NCI-H1930 (cell line): ENCODE data around the gene HOTAIR.
A peak's percentile ranks its signal among the peaks of the same experiment; 100 is the strongest.

Source experiments
- DNase-seq, 2 experiments: peaks; one replicate each; lab custom pipeline; 2025; lab: John Stamatoyannopoulos, UW

HOTAIR gene

DNA sequence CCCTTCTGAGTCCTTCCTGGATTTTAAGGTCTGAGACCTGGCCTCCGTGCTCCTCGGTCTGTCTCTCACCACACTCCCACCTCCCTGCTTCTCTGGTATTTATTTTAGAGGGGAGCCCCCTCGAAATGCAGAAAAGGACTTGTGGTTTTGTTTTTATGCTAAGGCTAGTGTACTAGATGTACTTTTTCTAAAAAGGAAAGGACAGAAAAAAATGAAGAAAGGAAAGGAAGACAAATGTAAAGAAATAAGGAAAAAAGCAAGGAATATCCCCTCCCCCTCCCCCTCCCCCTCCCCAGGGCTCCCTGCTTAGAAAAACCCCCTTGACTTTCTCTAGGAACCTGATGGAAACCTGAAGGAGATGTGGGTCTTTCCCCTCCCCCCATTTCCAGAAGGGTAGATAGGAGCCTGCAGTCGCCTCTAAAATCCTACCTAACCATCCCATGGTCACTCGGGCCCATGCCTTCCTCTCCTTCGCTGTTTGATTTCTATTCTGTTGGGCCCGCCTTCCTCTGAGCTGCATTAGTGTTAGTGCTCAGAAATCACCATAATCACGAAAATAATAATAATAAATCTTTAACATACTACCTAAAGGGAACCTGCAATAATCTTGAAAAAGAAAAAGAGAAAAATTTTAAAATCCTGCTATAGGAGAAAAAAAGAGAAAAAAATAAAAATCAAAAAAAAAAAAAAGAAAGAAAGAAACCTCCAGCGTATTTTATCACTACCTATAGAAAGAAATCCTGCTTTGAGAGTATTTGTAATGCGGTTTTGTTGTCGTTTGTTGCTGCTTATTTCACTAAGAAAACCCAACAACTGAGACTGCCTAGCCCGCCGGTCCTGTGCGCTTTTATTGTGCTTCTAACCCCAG is 37.1 kb upstream of the HOTAIR start:
- DNase-seq = no peak

DNA sequence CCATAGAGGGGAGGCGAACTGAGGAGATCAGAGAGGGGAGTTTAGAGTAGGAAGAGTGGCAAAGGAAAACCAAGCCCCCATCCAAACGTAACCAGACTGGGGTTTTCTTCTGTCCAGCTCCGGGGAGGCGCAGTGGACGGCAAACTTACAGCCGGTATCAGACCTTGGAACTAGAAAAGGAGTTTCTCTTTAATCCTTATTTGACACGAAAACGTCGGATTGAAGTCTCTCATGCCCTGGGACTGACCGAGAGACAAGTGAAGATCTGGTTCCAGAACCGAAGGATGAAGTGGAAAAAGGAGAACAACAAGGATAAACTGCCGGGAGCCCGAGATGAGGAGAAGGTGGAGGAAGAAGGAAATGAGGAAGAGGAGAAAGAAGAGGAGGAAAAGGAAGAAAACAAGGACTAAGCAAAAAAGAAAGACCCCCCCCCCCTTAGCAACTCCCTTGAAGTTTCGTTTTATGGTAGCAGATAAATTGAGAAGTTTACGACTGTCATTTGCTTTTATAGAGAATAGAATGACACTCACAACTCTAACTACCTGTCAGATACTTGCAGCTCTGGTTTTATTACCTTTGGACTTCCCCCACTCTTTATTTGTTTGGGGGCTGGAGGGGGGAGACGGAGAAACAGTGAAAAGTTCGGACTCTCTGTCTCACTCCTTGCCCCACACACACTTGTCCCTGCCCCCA is 36.4 kb upstream of the HOTAIR start:
- DNase-seq = no peak

DNA sequence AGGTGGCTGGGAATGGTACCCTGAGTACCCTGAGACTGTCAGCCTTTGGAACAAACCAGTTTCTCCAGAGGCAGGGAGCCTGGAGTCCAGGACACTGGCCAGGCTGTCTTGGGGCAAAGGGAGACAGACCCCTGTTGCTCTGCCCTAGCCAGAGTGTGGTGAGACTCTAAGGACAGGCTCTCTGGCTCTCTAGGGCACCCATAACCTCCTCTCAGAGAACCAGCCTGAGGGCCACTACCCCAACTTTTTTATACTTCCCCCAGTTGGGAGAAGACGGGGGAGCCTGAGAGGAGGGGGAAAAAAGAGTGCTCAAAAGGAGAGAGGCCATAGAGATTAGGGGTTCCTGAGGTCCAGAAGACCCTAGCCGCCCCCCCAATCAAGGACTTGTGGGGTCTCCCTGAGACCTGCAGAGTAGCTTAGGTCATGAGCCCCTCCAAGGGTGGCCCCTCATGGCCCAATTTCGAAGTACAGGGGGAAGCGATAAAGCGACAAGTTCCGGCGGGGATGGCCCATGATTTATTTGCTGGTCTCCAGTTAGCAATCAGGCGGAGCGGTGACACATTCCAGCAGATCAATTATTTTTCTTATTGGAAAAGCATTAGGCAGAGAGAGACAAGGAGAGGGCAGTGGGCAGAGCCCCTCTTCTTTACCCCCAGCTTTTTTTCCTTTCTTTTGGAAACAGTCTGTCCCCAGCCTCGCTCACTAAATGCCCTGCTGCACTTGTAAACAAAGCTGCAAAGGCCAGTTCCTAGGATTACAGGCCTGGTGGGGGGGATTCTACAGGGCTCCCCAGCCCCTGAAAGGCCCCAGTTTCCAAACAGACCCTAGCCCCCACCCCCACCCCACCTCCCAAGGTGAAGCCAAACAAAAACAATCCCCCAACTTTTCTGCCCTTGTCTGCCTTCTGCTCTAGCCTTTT is 35.6 kb upstream of the HOTAIR start:
- DNase-seq = no peak

DNA sequence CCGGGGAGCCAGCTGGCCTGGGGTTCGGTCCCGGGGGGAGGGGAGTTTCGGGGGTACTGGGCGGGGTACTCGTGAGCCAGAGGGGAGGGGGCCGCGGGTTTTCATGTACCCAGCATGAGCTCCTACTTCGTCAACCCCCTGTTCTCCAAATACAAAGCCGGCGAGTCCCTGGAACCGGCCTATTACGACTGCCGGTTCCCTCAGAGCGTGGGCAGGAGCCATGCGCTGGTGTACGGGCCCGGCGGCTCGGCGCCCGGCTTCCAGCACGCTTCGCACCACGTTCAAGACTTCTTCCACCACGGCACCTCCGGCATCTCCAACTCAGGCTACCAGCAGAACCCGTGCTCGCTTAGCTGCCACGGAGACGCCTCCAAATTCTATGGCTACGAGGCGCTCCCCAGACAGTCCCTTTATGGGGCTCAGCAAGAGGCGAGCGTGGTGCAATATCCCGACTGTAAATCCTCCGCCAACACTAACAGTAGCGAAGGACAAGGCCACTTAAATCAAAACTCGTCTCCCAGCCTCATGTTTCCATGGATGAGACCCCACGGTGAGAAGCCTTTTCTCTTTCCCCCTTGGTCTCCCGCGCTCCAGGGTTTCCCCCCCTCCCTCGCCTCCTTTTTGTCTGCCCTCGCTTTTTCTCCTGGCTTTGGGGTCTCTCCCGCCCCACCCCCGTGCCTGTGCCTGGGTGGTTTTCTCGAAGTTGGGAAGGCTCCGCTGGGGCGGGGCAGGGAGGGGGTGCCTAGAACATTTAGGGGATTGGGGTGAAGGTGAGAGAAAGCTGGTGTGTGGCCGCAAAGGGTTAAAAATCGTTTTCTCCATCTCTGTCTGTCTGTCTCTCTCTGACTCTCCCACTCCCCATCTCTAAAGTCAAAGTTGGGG is 34.7 kb upstream of the HOTAIR start:
- no peak for DNase-seq

DNA sequence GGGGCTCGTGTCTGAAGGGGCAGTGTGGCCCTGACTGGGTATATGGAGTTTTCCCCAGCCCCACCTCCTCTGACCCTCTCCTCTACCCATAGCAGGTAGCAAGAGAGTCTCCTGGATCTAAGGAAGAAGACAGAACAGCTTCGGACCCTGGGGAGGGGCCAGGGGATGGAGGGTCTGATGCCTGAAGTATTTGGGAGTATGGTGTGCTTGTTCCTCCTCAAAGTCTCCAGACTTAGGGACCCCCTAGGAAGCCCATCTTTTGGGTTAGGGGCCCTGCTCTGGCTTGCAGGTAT is 33.5 kb upstream of the HOTAIR start:
- DNase-seq = no peak

DNA sequence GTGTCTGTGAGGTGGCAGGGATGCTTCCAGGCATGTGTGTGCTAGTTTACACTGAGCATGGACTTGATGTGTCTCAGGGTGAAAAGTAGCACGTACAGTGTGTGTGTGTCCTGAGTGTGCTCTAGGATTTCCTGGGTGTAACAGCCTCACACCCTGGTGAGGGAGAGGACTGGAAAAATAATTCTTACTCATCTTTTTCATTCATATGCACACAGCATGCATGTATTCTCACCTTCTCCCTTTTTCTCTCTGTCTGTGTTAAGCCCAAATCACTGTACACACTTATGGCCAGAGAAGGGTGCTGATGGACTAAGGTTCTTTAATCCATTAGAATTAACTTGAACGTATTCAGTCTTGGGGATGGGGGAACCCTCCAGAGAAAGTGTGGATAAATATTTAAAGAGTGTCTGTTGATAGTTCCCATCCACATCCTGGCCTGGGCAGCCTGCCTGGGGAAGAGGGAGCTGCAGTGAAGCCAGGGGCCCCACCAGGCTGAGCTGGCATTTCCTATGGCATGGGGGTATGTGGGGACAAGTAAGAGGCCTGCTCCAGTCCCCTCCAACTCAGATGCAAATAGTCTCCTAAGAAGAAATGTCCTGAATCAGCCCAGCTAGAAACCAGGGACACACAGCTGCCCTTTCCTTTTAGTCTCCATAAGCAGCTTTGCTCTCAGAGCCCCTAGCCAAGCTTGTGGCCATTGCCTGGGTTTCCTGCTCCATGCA is 32.9 kb upstream of the HOTAIR start:
- DNase-seq = no peak

DNA sequence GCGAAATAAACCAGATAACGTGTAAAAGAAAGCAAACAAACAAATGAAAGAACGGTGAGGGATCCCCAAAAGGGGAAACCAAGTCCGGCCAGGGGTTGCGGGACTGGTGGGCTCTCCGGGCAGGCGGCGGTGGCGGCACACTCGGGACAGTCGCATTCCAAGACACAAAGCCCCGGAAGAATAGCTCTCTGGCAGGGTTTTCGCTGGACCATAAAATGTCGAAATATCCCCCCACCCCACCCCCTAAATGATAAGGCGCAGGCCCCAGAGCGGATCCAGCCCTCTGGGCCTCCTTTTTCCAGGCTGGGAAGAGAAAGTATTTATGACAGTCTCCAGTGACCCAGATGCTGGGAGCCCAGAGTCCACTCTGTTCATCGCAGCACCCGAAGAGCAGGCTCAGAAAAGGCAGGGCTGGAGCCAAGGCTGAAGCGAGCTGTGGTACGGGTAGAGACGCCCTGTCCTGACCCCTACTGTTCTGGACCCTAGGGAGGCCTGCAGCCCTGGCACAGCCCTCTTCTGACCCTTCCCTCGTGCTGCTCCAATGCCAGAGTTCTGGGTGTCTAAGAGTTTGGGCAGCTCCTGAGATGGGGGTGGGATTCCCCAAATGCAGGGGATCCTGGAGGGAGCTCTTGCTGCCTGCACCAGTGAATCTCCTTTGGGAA is 31.9 kb upstream of the HOTAIR start:
- DNase-seq = no peak

DNA sequence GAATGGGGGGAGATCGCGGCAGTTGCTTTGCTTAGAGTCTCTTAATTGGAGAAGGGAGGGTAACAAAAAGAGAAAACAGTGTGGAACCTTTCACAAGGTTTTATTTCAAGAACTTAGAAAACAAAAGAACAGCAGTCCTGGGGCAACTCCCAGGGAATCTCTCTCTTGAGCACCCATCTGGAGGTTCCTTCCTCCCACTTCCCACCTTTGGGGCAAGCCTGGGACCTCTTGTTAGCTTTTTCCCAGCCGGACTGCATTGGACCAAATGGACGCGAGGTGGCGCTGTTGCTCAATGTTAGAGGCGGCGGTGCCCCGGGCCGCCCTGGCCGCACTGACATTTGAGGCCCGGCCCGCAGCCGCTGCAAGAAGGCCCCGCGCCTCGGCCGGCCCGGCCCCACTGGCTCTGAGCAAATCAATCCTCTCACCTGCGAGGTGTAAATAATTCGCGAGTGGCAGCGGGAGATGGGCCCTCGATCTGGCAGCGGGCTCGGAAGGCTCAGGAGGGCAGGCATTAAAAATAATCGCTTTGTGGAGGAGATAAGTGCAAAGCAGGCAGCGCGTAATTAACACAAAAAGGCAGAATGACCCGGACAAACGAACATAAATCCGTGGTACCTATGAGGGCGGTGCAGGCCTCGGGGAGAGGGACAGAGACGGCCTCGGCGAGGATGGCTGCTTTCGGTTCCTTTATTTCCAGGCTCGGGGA is 31.3 kb upstream of the HOTAIR start:
- DNase-seq = peak; percentile 44 to 74

DNA sequence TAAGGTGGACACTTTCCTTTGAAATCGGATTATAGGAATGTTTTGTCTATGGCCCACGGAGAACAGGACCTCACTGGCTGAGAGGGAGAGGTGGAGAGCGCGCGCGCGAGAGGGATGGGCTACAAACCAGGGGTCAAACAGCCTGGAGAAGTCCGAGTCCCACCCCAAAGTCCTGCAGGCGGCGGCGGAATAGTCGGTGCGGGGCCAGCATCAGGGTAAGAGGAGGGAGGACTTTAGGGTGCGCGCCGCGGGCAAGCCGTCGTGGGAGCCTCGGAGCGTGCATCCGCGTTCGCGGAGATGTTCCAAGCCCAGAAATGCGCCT is 30.7 kb upstream of the HOTAIR start:
- DNase-seq = no peak

DNA sequence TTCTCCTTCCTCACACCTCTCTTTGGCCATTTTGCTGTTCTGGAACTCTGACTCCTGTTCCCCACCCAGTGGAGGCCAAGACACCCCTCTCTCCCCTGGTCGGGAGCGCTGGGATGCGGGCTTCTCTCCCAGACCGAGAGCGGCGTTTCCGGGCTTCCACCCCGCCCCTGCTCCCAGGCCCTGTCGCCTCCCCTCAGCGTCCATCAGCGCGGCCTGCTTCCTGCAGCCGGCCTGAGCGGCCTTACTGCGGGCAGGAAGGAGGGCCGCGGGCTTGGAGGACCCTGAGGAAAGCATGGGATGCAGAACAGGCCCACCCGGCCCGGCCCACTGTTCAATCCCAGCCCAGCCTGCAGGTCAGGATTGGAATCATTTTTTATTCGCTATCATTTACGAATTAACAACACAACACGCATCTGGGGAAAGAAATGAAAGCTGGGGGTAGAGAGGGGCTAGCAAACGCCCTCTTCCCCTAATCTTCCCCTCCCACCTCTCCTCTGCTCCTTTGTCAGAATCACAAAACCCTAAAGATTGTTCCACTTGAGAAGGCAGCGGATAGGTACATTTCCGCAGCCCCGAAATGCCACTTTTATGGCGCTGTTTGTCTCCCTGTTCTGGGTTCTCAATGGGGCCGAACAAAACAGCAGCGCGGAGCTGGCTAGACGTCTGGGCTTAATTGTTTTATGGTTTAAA is 30.2 kb upstream of the HOTAIR start:
- no peak for DNase-seq

DNA sequence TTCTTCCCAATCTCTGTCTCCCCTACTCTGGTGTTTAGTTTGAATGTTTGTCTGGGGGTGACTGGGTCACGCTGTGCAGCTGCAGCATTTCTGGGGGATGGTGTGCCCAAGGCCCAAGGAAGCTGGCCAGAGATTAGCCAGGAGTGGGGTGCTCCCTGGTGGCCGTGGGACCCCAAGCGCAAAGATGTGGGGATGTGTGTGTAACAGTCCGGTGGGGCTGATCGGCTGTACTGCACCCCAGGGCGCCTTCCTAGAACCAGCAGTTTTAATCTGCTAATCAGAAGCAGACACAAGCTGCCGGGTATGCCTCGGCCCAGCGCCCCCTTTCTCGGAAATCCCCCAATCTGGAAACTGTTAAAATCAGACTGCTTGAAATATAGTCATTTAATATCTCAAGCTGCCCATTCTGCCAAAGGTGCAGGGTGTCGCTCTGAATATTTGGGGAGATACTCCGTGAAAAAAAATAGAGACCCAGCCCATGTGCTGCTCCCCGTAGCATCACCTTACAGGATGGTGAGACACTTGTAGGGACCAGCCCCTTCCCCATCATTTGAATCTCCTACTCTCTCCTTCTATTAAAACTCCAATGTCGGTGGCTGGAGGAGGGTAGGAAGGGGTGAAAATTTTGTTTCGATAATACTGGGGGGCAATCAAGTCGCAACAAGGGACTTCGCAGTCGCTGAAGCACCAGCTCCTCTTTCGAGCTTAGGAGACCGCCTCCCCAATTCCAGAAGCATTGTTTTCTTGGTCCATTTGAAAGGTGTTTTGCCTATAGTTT is 29.5 kb upstream of the HOTAIR start:
- no peak for DNase-seq

DNA sequence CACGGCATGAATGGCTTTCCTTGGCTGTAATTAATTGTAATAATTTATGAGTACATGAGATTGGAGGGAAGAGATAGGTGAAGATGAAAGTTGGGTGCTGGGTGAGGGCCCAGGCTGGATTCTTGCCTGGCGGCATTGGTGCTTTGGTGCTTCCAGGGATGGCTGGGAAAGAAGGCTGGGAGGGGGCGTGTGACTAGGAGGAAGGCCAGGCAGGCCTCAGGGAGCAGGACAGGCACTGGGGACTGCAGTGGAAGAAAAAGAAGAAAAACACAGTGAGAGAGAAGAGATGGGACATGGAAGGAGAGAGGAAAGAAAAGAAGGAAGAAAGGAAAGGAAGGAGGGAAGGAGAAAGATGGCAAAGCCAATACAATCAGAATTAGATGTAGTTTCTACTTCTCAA is 28.9 kb upstream of the HOTAIR start:
- no peak for DNase-seq

DNA sequence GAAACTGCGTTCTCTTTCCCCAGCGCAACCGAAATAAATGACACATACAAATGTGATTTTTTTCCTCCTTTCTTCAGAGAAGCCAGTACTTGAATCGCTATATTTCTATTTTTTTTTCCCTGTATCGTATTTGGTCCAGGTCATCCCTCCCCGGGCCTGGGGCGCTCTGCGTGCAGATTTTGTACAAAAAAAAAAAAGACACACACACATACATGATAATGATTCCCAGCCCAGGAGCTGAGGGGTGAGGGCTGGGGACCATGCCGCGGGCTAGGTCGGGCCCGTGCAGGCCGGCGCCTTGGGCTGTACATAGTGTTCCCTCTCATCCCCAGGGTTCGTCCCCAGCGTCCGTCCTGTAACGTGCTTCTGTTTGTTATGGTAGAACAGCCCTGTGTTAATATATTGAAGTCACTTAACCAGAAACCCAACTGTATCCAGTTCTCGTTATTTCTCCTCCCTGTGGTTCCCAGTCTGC is 28.2 kb upstream of the HOTAIR start:
- no peak for DNase-seq

DNA sequence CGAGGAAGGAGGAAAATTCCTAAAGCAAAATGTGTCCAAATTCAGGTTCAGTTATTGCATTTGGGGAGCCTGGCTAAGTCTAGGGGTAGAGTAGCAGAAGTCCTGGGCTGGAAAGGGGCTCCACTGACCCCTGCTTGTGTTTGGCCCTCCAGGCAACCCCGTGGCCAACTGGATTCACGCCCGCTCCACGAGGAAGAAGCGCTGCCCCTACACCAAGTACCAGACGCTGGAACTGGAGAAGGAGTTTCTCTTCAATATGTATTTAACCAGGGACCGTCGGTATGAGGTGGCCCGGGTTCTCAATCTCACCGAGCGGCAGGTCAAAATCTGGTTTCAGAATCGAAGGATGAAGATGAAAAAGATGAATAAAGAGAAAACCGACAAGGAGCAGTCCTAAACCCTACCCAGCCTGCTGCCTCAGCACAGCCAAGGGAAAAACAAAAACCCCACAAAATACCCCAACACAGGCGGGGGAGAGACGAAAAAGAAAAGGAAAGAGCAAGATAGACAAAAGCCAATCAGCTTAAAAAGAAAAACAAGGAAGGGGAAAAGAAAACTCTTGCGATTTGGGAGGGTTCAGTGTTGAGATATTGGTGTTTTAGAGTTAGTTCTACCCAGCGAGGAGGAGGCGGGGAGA is 27.6 kb upstream of the HOTAIR start:
- DNase-seq = no peak

DNA sequence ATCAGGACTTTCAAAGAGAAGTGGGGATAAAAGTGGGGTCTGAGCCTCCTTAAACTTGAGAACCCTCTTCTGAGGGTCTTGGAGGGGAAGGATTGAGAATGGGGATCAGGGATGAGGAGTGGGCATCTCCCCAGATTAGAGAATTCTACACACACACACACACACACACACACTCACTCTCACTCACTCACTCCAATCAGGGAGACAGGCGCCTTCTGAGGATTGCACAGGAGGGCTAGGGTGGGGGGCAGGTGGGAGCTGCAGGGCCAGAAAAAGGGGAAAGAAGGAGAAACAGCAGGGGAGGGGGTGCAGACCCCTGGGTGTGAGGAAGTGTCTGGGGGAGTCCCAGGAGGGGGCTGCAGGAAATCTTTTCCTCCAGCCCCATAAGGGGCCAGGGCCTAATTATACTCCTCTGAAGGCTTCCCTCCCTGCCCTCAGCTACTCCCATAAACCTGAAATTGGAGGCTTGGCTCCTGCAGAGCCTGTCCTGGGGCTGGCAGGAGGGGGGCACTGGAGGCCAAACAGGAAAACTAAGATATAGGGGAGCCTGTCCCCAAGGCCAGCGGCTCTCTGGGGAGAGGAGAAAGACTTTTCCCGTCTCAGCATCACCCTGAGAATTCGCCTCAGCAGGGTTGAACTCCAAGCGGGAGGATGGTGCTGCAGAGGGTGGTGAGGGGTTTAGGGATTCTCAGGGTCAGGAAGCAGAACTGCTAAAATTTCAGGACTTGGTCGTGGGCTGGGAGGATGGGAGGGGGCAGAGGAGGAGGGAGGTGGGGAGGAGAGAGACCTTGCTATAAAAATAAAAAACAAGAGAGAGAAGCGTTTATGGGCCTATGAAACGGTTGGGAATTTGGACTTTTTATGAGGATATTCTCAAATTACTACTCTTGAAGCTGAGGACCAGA is 26.8 kb upstream of the HOTAIR start:
- DNase-seq = no peak

DNA sequence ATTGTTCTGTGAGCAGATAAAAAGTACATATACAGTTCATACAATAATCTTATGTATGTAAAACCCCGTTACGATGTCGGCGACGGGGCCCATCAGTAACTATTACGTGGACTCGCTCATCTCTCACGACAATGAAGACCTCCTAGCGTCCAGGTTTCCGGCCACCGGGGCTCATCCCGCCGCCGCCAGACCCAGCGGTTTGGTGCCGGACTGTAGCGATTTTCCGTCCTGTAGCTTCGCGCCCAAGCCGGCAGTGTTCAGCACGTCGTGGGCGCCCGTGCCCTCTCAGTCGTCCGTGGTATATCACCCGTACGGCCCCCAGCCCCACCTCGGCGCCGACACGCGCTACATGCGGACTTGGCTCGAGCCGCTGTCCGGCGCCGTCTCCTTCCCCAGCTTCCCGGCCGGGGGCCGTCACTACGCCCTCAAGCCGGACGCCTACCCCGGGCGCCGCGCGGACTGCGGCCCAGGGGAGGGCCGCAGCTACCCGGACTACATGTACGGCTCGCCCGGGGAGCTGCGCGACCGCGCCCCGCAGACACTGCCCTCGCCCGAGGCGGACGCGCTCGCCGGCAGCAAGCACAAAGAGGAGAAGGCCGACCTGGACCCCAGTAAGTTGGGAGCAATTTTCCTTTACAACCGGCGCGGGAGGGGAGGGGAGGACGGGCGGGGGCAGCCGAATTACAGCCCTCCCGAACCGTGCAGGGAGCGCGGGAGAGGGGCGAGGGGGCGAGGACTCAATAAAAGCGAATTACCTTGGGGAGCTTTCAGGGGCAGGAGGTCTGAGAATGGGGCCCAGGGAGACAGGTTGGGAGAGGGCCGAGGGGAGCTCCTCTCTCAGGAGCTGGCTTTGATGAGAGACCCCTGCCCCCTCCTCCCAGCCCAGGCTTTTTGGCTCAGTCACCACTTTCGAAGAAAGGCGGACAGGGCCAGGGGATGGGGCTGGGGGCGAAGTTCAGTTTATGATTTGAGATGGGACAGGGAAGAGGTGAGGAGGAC is 25.7 kb upstream of the HOTAIR start, which contains the start of gene HOXC9:
HOXC9 (plus strand) TSS at position 46 of the 999 bp plus-strand sequence; CDS start at position 74, 28 bp downstream.
- no peak for DNase-seq
